ENCODE measurements around the gene SCG5. TPM values are rescaled to one million over a fixed set of nuclear protein-coding genes. Genes with fewer than 3 reads are reported as not detected.

Gene SCG5
- total and polyA plus RNA-seq, 2 donors (not counting 3 experiments of a cell fraction or from before 2014, with no cell fraction given) = 3.3 to 3.9 TPM

- no peaks in the 10 kb centered on the region for H3K27me3 ChIP-seq (ENCODE audit: control insufficient read depth in 2 of 2, insufficient read depth in 2 of 2, low read length in 2 of 2)
- ChIA-PET CTCF (interaction anchor here (0.6 to 2.6 kb wide), 5 partner anchors 21 to 273 kb away, joined by 3 to 11 read pairs (median 4); partner anchors contain the start of gene SCG5), POLR2A (no interaction called here)
- no peak overlapping the region for H3K27ac ChIP-seq (ENCODE audit: insufficient read depth, low read depth, low read length)
- no peak overlapping the region for H3K4me3 ChIP-seq (replicated peaks in 1 of 3; ENCODE audit: insufficient read depth in 1 of 3, low read depth in 1 of 3, low read length in 3 of 3)
- no TSS peak for BruUV-seq (replicated peaks)
- no peak for DNase-seq (ENCODE audit: low read depth, low spot score)
- peaks cover 2% of the 10 kb centered on the region for H3K4me1 ChIP-seq (ENCODE audit: control insufficient read depth, extremely low read depth, insufficient read depth, low read length)
- H3K4me2 ChIP-seq (ENCODE audit: insufficient read depth, low read length) = no peak overlapping the region
- no peak for TF ChIP-seq GATA2 (IDR thresholded peaks at IDR 0.05; ENCODE audit: insufficient read depth, insufficient read length, low read depth, low read length)
- TF ChIP-seq MYC (IDR thresholded peaks at IDR 0.05; ENCODE audit: low read depth, low read length) = no peak
- TF ChIP-seq JUN (IDR thresholded peaks at IDR 0.05; ENCODE audit: borderline replicate concordance, insufficient read depth, insufficient read length, low read depth) = no peak
- no peak for TF ChIP-seq POLR2AphosphoS5 (IDR thresholded peaks at IDR 0.05; ENCODE audit: insufficient read depth, low read depth, low read length)
- no peak for TF ChIP-seq MAX (IDR thresholded peaks at IDR 0.05; ENCODE audit: insufficient read depth, insufficient read length)
- TF ChIP-seq CTCF (IDR thresholded peaks at IDR 0.05; ENCODE audit: extremely low read depth in 1 of 2, insufficient read depth in 1 of 2, low read depth in 1 of 2, low read length in 2 of 2) = no peak
- TF ChIP-seq FOS (IDR thresholded peaks at IDR 0.05; ENCODE audit: borderline replicate concordance, insufficient read depth, low read length) = no peak
- no peak for TF ChIP-seq POLR2A (IDR thresholded peaks at IDR 0.05; ENCODE audit: low read depth, low read length)
- TF ChIP-seq EZH2 (IDR thresholded peaks at IDR 0.05; ENCODE audit: borderline replicate concordance, low read depth, low read length, severe bottlenecking) = no peak
- H3K9ac ChIP-seq (replicated peaks; ENCODE audit: extremely low read depth, insufficient read depth, low read length) = no peak overlapping the region
- no peaks in the 10 kb centered on the region for H3K9me3 ChIP-seq (replicated peaks; ENCODE audit: control insufficient read depth, insufficient read depth, low read length)
- dilution Hi-C loops (cut with MboI; ENCODE audit: extremely low pct_ligation_motif_present, low sequenced_read_pairs) = loop anchor here (25.0 kb wide), 1 partner anchor 304 kb away; no protein-coding TSS in a partner anchor
- FAIRE-seq = no peak
- intact Hi-C loops (cut with micrococcal nuclease) = no loop called here
- H3K9me1 ChIP-seq (replicated peaks; ENCODE audit: control insufficient read depth, extremely low read depth, insufficient read depth, low read length) = no peaks in the 10 kb centered on the region
- no peaks in the 10 kb centered on the region for H4K20me1 ChIP-seq (replicated peaks; ENCODE audit: control insufficient read depth, extremely low read depth, insufficient read depth, low read length)
- no peaks in the 10 kb centered on the region for H3K36me3 ChIP-seq (ENCODE audit: control insufficient read depth in 2 of 2, extremely low read depth in 1 of 2, insufficient read depth in 2 of 2, low read length in 2 of 2)
- H3K79me2 ChIP-seq (ENCODE audit: control insufficient read depth, insufficient read depth, low read length) = no peaks in the 10 kb centered on the region
- no peak overlapping the region for H2AFZ ChIP-seq (ENCODE audit: low read depth, low read length)
These were observed 41.6 kb downstream of the SCG5 start for GRCh38 chr15:32682977-32683630.
